ENCODE measurements around the gene ICOSLG.

The ICOSLG gene

DNA sequence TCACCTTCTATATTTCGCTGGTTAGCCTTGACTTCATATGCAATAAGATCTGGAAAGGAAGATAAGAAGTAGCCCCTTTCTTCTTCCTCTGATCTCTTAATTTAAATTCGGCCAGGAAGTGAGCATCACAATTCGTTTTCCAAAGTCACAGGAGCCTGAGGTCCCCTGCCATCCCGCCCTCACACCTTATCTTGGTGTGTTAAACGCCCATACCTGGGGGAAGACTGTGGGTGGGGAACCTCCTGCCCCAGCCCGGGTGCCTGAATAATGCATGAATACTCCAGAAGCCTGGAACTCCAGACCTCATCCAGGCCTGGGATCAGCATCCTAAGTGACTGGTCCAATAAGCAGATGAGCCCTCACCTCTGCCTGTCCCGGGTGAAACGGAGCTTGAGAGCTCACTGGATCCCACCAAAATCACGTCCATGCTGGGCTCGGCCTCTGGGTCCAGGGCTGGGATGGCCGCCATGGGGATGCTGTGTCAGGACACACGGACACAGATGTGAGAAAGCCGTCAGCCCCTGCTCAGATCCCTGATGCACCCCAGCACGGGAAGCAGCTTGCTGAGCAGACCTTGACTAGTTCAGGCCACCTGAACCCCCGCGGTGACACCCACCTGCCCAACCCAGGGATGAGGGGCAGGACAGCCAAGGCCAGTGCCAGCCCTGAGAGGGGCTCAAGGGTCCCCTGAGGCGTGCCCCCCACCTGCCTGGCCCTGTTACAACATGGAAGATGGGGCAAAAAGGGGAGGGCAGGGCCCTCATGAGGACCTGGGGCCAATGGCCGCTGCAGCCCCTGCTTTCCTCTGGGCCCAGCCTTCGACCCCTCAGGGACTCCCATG is 20.3 kb upstream of the ICOSLG start:
- Histone ChIP-seq H3K4me3 (replicated peaks; ENCODE audit: insufficient read depth, low read length) (no peak overlapping the region), H3K27me3 (ENCODE audit: insufficient read depth, poor library complexity, severe bottlenecking) (no peaks in the 10 kb centered on the region)
- TF ChIP-seq, protein P1, sequence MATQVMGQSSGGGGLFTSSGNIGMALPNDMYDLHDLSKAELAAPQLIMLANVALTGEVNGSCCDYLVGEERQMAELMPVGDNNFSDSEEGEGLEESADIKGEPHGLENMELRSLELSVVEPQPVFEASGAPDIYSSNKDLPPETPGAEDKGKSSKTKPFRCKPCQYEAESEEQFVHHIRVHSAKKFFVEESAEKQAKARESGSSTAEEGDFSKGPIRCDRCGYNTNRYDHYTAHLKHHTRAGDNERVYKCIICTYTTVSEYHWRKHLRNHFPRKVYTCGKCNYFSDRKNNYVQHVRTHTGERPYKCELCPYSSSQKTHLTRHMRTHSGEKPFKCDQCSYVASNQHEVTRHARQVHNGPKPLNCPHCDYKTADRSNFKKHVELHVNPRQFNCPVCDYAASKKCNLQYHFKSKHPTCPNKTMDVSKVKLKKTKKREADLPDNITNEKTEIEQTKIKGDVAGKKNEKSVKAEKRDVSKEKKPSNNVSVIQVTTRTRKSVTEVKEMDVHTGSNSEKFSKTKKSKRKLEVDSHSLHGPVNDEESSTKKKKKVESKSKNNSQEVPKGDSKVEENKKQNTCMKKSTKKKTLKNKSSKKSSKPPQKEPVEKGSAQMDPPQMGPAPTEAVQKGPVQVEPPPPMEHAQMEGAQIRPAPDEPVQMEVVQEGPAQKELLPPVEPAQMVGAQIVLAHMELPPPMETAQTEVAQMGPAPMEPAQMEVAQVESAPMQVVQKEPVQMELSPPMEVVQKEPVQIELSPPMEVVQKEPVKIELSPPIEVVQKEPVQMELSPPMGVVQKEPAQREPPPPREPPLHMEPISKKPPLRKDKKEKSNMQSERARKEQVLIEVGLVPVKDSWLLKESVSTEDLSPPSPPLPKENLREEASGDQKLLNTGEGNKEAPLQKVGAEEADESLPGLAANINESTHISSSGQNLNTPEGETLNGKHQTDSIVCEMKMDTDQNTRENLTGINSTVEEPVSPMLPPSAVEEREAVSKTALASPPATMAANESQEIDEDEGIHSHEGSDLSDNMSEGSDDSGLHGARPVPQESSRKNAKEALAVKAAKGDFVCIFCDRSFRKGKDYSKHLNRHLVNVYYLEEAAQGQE (IDR thresholded peaks at IDR 0.05; ENCODE audit: insufficient replicate concordance, low read depth), result no peak
- TF ChIP-seq, protein P2, sequence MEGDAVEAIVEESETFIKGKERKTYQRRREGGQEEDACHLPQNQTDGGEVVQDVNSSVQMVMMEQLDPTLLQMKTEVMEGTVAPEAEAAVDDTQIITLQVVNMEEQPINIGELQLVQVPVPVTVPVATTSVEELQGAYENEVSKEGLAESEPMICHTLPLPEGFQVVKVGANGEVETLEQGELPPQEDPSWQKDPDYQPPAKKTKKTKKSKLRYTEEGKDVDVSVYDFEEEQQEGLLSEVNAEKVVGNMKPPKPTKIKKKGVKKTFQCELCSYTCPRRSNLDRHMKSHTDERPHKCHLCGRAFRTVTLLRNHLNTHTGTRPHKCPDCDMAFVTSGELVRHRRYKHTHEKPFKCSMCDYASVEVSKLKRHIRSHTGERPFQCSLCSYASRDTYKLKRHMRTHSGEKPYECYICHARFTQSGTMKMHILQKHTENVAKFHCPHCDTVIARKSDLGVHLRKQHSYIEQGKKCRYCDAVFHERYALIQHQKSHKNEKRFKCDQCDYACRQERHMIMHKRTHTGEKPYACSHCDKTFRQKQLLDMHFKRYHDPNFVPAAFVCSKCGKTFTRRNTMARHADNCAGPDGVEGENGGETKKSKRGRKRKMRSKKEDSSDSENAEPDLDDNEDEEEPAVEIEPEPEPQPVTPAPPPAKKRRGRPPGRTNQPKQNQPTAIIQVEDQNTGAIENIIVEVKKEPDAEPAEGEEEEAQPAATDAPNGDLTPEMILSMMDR (IDR thresholded peaks at IDR 0.05; ENCODE audit: insufficient read depth, low read length), result no peak
- TF ChIP-seq GABPA (IDR thresholded peaks at IDR 0.05; ENCODE audit: low read depth) (no peak), SPI1 (IDR thresholded peaks at IDR 0.05; ENCODE audit: borderline replicate concordance, low read depth) (no peak)

DNA sequence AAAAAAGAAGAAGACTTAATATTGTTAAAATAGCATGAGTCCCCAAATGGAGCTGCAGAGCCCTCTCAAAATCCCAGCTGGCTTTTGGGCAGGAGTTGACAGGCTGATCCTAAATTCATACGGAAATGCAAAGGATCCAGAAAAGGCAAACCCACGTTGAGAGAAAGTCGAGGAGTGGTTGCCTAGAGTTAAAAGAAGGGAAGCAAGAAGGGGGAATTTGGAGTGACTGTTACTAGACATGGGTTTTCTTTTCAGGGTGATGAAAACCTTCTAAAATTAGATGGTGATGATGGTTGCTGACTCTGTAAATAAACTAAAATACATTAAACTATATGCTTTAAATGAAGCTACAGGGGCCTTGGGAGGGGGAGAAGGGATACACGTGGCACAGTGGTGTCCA is 19.3 kb upstream of the ICOSLG start:
- Histone ChIP-seq H3K4me3 (replicated peaks; ENCODE audit: insufficient read depth, low read length) (no peak overlapping the region), H3K27me3 (ENCODE audit: insufficient read depth, poor library complexity, severe bottlenecking) (no peaks in the 10 kb centered on the region), H3K27ac (replicated peaks) (no peak overlapping the region)
- TF ChIP-seq POLR2AphosphoS5 (IDR thresholded peaks at IDR 0.05; ENCODE audit: low read depth), result no peak
- TF ChIP-seq, protein P2 (IDR thresholded peaks at IDR 0.05; ENCODE audit: insufficient read depth, low read length), result no peak
- TF ChIP-seq GABPA (IDR thresholded peaks at IDR 0.05; ENCODE audit: low read depth), result no peak
- TF ChIP-seq, protein P1 (IDR thresholded peaks at IDR 0.05; ENCODE audit: insufficient replicate concordance, low read depth), result no peak
- TF ChIP-seq SPI1 (IDR thresholded peaks at IDR 0.05; ENCODE audit: borderline replicate concordance, low read depth), result no peak
- DNase-seq (ENCODE audit: low read depth in 1 of 2, low spot score in 1 of 2), result no peak

More for the DNA sequence above, 20.3 kb upstream of the ICOSLG start:
- DNase-seq (ENCODE audit: low read depth in 1 of 2, low spot score in 1 of 2), result no peak
- H3K27ac ChIP-seq (replicated peaks), result no peak overlapping the region

DNA sequence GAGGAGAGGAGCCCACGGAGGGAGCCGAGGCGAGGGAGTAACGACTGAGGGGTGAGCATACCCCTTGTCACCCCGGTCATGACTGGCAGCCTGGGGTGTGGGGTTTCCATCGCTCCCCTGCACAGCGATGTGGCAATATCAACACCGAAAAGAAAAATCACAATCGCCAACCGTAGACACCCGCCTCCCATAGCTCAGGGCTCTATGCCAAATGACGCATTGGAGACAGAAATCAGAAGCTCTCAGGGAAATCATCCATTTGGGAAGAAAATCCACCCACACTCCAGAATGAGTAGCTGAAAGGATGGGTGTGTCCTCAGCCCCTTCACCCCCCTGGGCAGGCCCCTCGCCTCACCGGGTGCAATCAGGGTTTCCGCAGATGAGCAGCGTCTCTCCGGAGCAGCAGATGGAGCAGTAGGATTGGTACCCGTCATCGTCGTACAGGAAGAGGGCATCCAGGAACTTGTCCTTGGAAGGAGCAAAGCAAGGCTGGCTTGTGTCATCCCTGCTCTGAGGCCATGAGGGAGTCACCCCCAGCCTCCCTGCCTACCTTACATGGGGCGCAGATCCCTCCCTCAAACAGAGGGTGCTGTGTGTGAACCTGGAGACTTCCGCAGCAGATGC is 18.5 kb upstream of the ICOSLG start:
- Histone ChIP-seq H3K27ac (replicated peaks) (no peak overlapping the region), H3K4me3 (replicated peaks; ENCODE audit: insufficient read depth, low read length) (no peak overlapping the region), H3K27me3 (ENCODE audit: insufficient read depth, poor library complexity, severe bottlenecking) (no peaks in the 10 kb centered on the region)
- no peak for DNase-seq (ENCODE audit: low read depth in 1 of 2, low spot score in 1 of 2)
- TF ChIP-seq, protein P1 (IDR thresholded peaks at IDR 0.05; ENCODE audit: insufficient replicate concordance, low read depth), result no peak
- TF ChIP-seq POLR2AphosphoS5 (IDR thresholded peaks at IDR 0.05; ENCODE audit: low read depth) (no peak), SPI1 (IDR thresholded peaks at IDR 0.05; ENCODE audit: borderline replicate concordance, low read depth) (no peak), GABPA (IDR thresholded peaks at IDR 0.05; ENCODE audit: low read depth) (no peak)
- TF ChIP-seq, protein P2 (IDR thresholded peaks at IDR 0.05; ENCODE audit: insufficient read depth, low read length), result no peak

Data from HL-60 (cell line).